ENCODE measurements around the gene CHIA.

The CHIA gene

DNA sequence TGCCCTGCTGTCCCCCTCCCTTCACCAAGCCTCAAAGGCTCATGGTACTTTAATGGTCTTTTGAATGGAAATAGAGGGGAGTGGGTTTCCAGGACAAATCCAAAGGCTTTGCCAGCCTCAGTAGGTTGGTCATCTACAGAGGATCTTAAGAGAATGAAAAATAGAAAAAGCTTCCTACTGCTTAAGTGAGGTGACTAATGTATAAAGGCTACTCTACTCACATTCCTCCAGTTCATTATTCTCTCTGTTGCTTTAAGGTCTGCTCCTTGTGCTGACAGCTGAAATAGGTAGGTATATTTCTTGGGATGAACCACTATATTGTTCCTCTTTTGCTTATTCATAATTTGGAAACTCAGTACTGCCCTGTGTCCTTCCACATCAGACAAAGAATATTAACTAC, 10.4 kb upstream of the CHIA start:
- in situ Hi-C loops (cut with HindIII; ENCODE audit: low sequenced_read_pairs): no loop called here
- TF ChIP-seq, protein P1, sequence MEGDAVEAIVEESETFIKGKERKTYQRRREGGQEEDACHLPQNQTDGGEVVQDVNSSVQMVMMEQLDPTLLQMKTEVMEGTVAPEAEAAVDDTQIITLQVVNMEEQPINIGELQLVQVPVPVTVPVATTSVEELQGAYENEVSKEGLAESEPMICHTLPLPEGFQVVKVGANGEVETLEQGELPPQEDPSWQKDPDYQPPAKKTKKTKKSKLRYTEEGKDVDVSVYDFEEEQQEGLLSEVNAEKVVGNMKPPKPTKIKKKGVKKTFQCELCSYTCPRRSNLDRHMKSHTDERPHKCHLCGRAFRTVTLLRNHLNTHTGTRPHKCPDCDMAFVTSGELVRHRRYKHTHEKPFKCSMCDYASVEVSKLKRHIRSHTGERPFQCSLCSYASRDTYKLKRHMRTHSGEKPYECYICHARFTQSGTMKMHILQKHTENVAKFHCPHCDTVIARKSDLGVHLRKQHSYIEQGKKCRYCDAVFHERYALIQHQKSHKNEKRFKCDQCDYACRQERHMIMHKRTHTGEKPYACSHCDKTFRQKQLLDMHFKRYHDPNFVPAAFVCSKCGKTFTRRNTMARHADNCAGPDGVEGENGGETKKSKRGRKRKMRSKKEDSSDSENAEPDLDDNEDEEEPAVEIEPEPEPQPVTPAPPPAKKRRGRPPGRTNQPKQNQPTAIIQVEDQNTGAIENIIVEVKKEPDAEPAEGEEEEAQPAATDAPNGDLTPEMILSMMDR (IDR thresholded peaks at IDR 0.05; ENCODE audit: low read depth, low read length, missing control alignments): no peak
- no peak overlapping the region for H3K4me3 ChIP-seq (ENCODE audit: low read depth, low read length)
- no peak for DNase-seq (ENCODE audit: low read depth)

DNA sequence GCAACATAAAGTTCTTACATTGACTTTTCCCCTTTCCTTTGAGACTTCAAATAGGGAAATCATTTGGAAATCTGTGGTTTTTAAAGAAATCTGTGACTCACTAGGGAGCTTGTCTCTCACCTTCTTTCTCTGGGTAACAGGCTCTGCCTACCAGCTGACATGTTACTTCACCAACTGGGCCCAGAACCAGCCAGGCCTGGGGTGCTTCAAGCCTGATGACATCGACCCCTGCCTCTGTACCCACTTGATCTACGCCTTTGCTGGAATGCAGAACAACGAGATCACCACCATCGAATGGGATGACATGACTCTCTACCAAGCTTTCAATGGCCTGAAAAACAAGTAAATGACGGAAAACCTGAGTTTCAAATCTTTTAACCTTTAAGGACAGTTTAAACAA, 9.2 kb upstream of the CHIA start:
- TF ChIP-seq, protein P1 (IDR thresholded peaks at IDR 0.05; ENCODE audit: low read depth, low read length, missing control alignments): no peak
- no peak for DNase-seq (ENCODE audit: low read depth)
- no peak overlapping the region for H3K4me3 ChIP-seq (ENCODE audit: low read depth, low read length)
- in situ Hi-C loops (cut with HindIII; ENCODE audit: low sequenced_read_pairs): no loop called here

DNA sequence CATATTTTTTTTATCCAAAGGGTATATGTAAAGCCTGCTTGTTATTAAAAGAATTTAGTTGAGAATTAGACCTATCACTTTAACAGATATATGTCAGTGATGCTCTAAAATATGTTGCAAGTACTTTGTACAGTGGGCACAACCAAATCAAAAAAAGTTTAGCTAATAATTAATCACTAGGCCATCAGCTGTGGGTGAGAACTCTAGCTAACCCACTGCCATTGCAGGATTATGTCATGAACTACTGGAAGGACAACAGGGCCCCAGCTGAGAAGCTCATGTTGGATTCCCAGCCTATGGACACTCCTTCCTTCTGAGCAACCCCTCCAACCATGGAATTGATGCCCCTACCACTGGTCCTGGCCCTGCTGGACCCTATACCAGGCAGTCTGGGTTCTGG, 6.8 kb upstream of the CHIA start:
- no peak overlapping the region for H3K4me3 ChIP-seq (ENCODE audit: low read depth, low read length)
- no peak for DNase-seq (ENCODE audit: low read depth)
- TF ChIP-seq, protein P1 (IDR thresholded peaks at IDR 0.05; ENCODE audit: low read depth, low read length, missing control alignments): no peak
- in situ Hi-C loops (cut with HindIII; ENCODE audit: low sequenced_read_pairs): no loop called here

DNA sequence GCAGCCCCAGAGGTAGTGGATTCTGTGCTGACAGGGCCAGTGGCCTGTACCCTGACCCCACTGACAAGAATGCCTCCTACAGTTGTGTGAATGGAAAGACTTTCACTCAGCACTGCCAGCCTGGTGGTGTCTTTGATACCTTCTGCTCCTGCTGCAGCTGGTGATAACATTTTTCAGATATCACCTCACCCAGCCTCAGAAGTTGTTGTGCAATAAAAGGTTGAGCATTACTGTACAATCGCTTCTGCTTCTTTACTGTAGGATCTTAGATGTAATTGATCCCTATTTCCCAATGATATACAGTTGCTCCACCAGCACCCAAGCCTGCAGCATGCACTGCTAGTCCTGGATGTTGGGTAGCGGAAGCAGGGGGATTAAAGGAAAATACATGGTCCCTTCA, 4.8 kb upstream of the CHIA start:
- in situ Hi-C loops (cut with HindIII; ENCODE audit: low sequenced_read_pairs): no loop called here
- no peak for DNase-seq (ENCODE audit: low read depth)
- TF ChIP-seq, protein P1 (IDR thresholded peaks at IDR 0.05; ENCODE audit: low read depth, low read length, missing control alignments): no peak
- no peak overlapping the region for H3K4me3 ChIP-seq (ENCODE audit: low read depth, low read length)

DNA sequence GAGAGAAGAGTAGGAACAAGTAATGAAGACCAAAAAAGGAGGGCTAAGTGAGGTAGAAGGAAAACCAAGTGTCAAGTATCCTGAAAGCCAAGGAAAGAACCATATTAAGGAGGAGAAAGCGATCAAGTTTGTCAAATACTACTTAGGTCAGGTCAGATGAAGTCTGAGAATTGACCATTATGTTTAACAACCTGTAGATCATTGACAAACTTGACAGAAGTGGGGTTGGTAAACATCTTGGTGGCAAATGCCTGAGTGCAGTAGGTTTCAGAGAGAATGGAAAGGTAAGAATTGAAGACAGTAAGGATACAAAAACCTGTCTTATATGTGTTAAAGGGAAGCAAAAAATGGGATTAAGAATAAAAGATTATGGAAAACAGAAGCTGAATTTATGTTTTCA, 3.7 kb upstream of the CHIA start:
- DNase-seq (ENCODE audit: low read depth): no peak
- no peak overlapping the region for H3K4me3 ChIP-seq (ENCODE audit: low read depth, low read length)
- in situ Hi-C loops (cut with HindIII; ENCODE audit: low sequenced_read_pairs): no loop called here
- TF ChIP-seq, protein P1 (IDR thresholded peaks at IDR 0.05; ENCODE audit: low read depth, low read length, missing control alignments): no peak

DNA sequence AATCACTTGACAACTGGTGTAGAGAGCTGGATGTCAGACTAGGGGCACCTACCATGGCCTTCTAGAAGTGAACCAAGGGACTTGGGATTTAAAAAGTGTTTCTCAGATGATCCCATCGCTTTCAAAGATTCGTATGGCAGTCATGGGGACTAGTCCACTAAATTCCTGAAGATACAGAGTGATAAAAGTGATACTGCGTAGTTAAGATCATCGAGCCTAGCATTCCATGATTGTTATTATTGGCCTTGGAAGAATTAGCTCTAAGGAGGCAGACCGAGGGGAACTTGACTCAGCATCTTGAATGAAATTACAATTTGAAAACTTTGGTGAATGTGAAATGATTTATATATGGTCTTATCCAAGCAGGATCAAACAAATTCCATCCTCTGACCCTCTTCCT, 1.3 kb upstream of the CHIA start:
- TF ChIP-seq, protein P1 (IDR thresholded peaks at IDR 0.05; ENCODE audit: low read depth, low read length, missing control alignments): no peak
- in situ Hi-C loops (cut with HindIII; ENCODE audit: low sequenced_read_pairs): no loop called here
- no peak overlapping the region for H3K4me3 ChIP-seq (ENCODE audit: low read depth, low read length)
- DNase-seq (ENCODE audit: low read depth): no peak

DNA sequence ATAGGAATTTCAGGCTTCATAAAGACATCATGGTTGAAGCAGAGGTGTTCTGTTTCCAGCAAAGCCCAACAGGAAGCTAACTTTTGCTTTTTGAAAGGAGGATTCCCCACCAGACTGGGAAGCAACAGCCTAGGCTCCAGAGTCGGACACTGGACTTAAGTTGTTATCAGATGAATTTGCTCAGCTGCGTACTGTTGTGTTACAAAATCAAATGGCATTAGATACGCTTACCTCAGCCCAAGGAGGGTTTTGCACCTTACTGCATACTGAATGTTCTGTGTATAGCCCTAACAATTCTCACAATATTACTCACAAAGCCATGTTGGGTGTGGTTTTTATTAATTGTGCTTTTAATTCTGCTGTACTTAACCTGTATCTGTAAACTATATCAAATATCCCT, 547 bp upstream of the CHIA start:
- H3K4me3 ChIP-seq (ENCODE audit: low read depth, low read length): no peak overlapping the region
- no peak for DNase-seq (ENCODE audit: low read depth)
- TF ChIP-seq, protein P1 (IDR thresholded peaks at IDR 0.05; ENCODE audit: low read depth, low read length, missing control alignments): no peak
- in situ Hi-C loops (cut with HindIII; ENCODE audit: low sequenced_read_pairs): no loop called here
